PC-9 (cell line): ENCODE results near the gene PPP6C.
"Not testable (repeated sequence)": the region's sequence is repeated elsewhere in the genome, so short reads cannot be mapped to it uniquely, and the experiment has no call there.

ENCODE experiments used
- EZH2 ChIP-seq: fragments of 200-600 bp; sonication (generic); IDR thresholded peaks from 2 replicates; pipeline ENCODE4 v1.8.0; 2017; ENCODE audit warnings: antibody characterized with exemption, low read depth
- TF ChIP-seq, protein P1 (sequence below): fragments of 200-600 bp; sonication (generic); conservative IDR thresholded peaks from 2 replicates; pipeline ENCODE4 v1.6.1; 2017; ENCODE audit warnings: mixed run types, antibody characterized with exemption, mild to moderate bottlenecking, moderate library complexity

DNA sequence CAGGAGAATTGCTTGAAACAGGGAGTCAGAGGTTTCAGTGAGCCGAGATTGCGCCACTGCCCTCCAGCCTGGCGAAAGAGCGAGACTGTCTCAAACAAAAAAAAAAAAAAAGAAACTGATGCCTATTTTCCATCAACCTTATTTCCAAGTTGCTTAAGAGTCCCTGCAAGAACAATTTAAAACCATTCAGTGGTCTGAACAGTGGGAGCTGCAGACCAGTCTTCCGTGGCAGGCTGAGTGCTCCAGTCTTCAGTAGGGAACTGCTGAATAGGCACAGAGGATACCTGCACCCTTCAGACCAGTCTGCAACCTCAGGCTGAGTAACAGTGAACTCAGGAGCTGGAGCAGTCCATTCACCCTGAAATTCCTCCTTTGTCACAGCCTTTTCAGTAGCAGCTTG lies 4.9 kb upstream of the PPP6C start:
- TF ChIP-seq, protein P1, sequence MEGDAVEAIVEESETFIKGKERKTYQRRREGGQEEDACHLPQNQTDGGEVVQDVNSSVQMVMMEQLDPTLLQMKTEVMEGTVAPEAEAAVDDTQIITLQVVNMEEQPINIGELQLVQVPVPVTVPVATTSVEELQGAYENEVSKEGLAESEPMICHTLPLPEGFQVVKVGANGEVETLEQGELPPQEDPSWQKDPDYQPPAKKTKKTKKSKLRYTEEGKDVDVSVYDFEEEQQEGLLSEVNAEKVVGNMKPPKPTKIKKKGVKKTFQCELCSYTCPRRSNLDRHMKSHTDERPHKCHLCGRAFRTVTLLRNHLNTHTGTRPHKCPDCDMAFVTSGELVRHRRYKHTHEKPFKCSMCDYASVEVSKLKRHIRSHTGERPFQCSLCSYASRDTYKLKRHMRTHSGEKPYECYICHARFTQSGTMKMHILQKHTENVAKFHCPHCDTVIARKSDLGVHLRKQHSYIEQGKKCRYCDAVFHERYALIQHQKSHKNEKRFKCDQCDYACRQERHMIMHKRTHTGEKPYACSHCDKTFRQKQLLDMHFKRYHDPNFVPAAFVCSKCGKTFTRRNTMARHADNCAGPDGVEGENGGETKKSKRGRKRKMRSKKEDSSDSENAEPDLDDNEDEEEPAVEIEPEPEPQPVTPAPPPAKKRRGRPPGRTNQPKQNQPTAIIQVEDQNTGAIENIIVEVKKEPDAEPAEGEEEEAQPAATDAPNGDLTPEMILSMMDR: not testable (repeated sequence)
- TF ChIP-seq EZH2: not testable (repeated sequence)
